PC-3 (cell line): ENCODE measurements around the gene SAMD8. TPM values are rescaled to one million over a fixed set of nuclear protein-coding genes. Genes with fewer than 3 reads are reported as not detected.
A peak's percentile ranks its signal among the peaks of the same experiment; 100 is the strongest.

Source experiments
- ATAC-seq: fragments of 200-7000 bp; cut with Tn5 transposase; 2 replicates; pipeline ENCODE4 v1.9.1; 2020; ENCODE audit warnings: mild to moderate bottlenecking, moderate library complexity
- BruUV-seq: library from RNA; stranded (reverse); fragments of 400-500 nt; replicated peaks from 2 replicates; lab custom pipeline; 2021; lab: Mats Ljungman, UMichigan
- CTCF ChIA-PET: fragments of 300-600 bp; sonication (Branson Sonifier 250); formaldehyde crosslinking; loops from one replicate; lab custom pipeline; 2022; ENCODE audit warnings: antibody characterized with exemption; lab: Charles Lee
- POLR2A ChIA-PET: fragments of 300-600 bp; sonication (Branson Sonifier 250); formaldehyde crosslinking; loops from one replicate; lab custom pipeline; 2022; ENCODE audit warnings: antibody characterized with exemption; ENCODE audit not compliant: unreplicated experiment; lab: Charles Lee
- DNase-seq: peaks from one replicate; pipeline ENCODE4 v3.0.0-alpha.2; 2015
- H2AFZ ChIP-seq: fragments of 300-600 bp; sonication (generic); 2 replicates; pipeline ENCODE4 v1.6.0; 2016; ENCODE audit warnings: antibody characterized with exemption, low read length
- H3F3A ChIP-seq: fragments of 300-600 bp; sonication (generic); one replicate; pipeline ENCODE4 v1.6.0; 2017; ENCODE audit warnings: antibody characterized with exemption, low read length, control low read depth, mild to moderate bottlenecking; ENCODE audit not compliant: unreplicated experiment
- H3K27ac ChIP-seq: fragments of 300-600 bp; sonication (generic); 2 replicates; pipeline ENCODE4 v1.5.1; 2016; ENCODE audit warnings: mild to moderate bottlenecking, low read length
- H3K27me3 ChIP-seq: fragments of 300-600 bp; sonication (generic); 2 replicates; pipeline ENCODE4 v1.6.1; 2016; ENCODE audit warnings: low read length, mixed read lengths
- H3K36me3 ChIP-seq: fragments of 300-600 bp; sonication (generic); 2 replicates; pipeline ENCODE4 v1.6.1; 2016; ENCODE audit warnings: low read depth, mixed run types, low read length, mixed read lengths
- H3K4me1 ChIP-seq: fragments of 300-600 bp; sonication (generic); 2 replicates; pipeline ENCODE4 v1.5.1; 2016; ENCODE audit warnings: low read length; ENCODE audit not compliant: insufficient read depth
- H3K4me2 ChIP-seq: fragments of 300-600 bp; sonication (generic); 2 replicates; pipeline ENCODE4 v1.6.0; 2016; ENCODE audit warnings: low read length
- H3K4me3 ChIP-seq: fragments of 300-600 bp; sonication (generic); 2 replicates; pipeline ENCODE4 v1.5.1; 2016; ENCODE audit warnings: mild to moderate bottlenecking, low read length, mixed read lengths
- H3K79me2 ChIP-seq: fragments of 300-600 bp; sonication (generic); 2 replicates; pipeline ENCODE4 v1.6.1; 2017; ENCODE audit warnings: low read length, mixed read lengths
- H3K9ac ChIP-seq: fragments of 300-600 bp; sonication (generic); 2 replicates; pipeline ENCODE4 v1.6.0; 2016; ENCODE audit warnings: mild to moderate bottlenecking, low read length
- H3K9me2 ChIP-seq: fragments of 300-600 bp; sonication (generic); replicated peaks from 2 replicates; pipeline ENCODE4 v1.6.1; 2016; ENCODE audit warnings: mixed run types, low read length, mixed read lengths
- H3K9me3 ChIP-seq: fragments of 300-600 bp; sonication (generic); 2 replicates; pipeline ENCODE4 v1.6.1; 2016; ENCODE audit warnings: low read length, mixed read lengths
- H4K20me1 ChIP-seq: fragments of 300-600 bp; sonication (generic); 2 replicates; pipeline ENCODE4 v1.6.1; 2016; ENCODE audit warnings: low read length, mixed read lengths
- CTCF ChIP-seq: fragments of 300-600 bp; sonication (generic); conservative IDR thresholded peaks from 2 replicates; pipeline ENCODE4 v1.5.1; 2017; ENCODE audit warnings: antibody characterized with exemption, low read depth, mild to moderate bottlenecking, low read length
- EZH2 ChIP-seq: fragments of 300-600 bp; sonication (generic); IDR thresholded peaks from one replicate; pipeline ENCODE4 v1.6.1; 2017; ENCODE audit warnings: antibody characterized with exemption, mild to moderate bottlenecking, low read length; ENCODE audit not compliant: unreplicated experiment
- EZH2phosphoT487 ChIP-seq: fragments of 300-600 bp; sonication (generic); IDR thresholded peaks from 2 replicates; pipeline ENCODE4 v1.6.1; 2018; ENCODE audit warnings: mild to moderate bottlenecking, antibody characterized with exemption, low read length, borderline replicate concordance
- intact Hi-C: fragments of 100-400 bp; cut with micrococcal nuclease; formaldehyde crosslinking; loops from 2 replicates; pipeline ENCODE4 v1.9.0; 2023
- total RNA-seq: library from RNA; depleted of rRNA; stranded (reverse); fragments of >200 nt; gene quantifications from 2 replicates; pipeline ENCODE4 v1.2.3, GENCODE V29; 2014

The SAMD8 gene
- total RNA-seq, 1 experiment from 2014 or later, result 47.4 TPM

DNA sequence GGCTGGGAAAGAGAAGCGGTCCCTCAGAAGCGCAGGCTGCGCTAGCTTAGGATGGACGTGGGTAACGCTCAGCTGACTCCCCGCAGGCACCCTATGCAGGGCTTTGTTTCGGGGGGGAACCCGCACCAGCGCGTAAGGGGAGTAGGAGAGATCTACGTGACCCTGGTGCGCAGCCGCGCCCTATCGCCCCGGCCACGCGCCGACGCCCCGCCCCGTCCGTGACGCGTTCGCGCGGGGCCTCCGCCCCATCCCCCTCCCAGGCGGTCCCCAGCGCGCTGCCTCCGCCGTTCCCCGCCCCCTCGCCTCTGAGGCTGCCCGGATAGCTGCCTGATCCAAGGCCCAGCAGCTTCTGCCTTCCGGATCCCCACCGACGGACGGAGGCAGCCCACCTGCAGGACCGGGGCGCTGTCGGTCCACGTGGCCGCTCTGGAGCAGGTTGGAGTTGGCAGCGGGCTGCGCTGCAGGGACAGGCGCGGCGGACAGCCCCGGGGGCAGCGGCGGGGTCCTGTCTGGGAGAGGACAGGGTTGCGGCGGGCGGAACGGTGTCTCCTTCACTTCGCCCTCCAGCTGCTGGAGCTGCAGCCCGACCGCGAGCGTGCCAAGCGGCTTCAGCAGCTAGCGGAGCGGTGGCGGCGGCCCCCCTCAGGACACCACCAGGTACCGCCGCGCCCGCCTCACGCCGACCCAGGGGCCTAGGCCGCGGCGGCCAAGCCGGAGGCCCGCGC lies 99.0 kb downstream of the SAMD8 start, which contains the start of gene VDAC2:
Gene VDAC2, plus strand, starts transcription at position 515 of the 725 bp plus-strand sequence. CDS start 363 bp downstream, outside the sequence.
- ChIA-PET POLR2A (interaction anchor here (0.5 to 2.2 kb wide), 9 partner anchors 11 to 917 kb away, joined by 3 to 34 read pairs (median 9); partner anchors contain the start of gene COMTD1), CTCF (interaction anchor here (0.5 to 3.3 kb wide), 6 partner anchors 19 to 148 kb away, joined by 3 to 65 read pairs (median 8); partner anchors contain the start of gene COMTD1)
- Histone ChIP-seq H3K9ac (peak within 1 kb of the TSS; percentile 89), H3K79me2 (peaks cover 49% of the 10 kb centered on the region), H3K27me3 (no peaks in the 10 kb centered on the region), H2AFZ (peak within 1 kb of the TSS; percentile 85), H3K9me2 (no peaks in the 10 kb centered on the region), H3F3A (no peaks in the 10 kb centered on the region), H3K9me3 (no peaks in the 10 kb centered on the region), H3K36me3 (peaks cover 38% of the 10 kb centered on the region), H3K4me3 (peak within 1 kb of the TSS; percentile 72), H4K20me1 (peaks cover 37% of the 10 kb centered on the region), H3K4me1 (peaks cover 45% of the 10 kb centered on the region), H3K4me2 (peak within 1 kb of the TSS; percentile 87), H3K27ac (peak within 1 kb of the TSS; percentile 85)
- peak; percentile 88 for ATAC-seq
- BruUV-seq, result no TSS peak
- intact Hi-C loops, result loop anchor here (1.0 kb wide), 5 partner anchors 15 to 99 kb away; partner anchors contain the start of gene SAMD8
- TF ChIP-seq EZH2phosphoT487 (no peak), EZH2 (no peak), CTCF (no peak)
- peak; percentile 99 for DNase-seq

GRCh38 chr10:75211007-75211691 lies 99.7 kb downstream of the SAMD8 start:
- ATAC-seq (peak; percentile 27), DNase-seq (peak; percentile 73)
- intact Hi-C loops, result loop anchor here (1.0 kb wide), 1 partner anchor 19 kb away; no protein-coding TSS in a partner anchor
- Histone ChIP-seq H3K9me3 (no peaks in the 10 kb centered on the region), H3K36me3 (peaks cover 45% of the 10 kb centered on the region), H3K4me1 (peaks cover 45% of the 10 kb centered on the region), H3K27me3 (no peaks in the 10 kb centered on the region), H2AFZ (peak overlapping the region; percentile 85), H3K9me2 (no peaks in the 10 kb centered on the region), H3K79me2 (peaks cover 56% of the 10 kb centered on the region), H3K9ac (peak overlapping the region; percentile 89), H4K20me1 (peaks cover 44% of the 10 kb centered on the region), H3F3A (no peaks in the 10 kb centered on the region), H3K27ac (peak overlapping the region; percentile 85), H3K4me3 (peak overlapping the region; percentile 72), H3K4me2 (peak overlapping the region; percentile 87)
- ChIA-PET POLR2A (interaction anchor here (0.6 to 2.2 kb wide), 10 partner anchors 14 to 1319 kb away, joined by 3 to 34 read pairs (median 8); no protein-coding TSS in a partner anchor), CTCF (interaction anchor here (0.6 to 3.3 kb wide), 5 partner anchors 16 to 76 kb away, joined by 3 to 65 read pairs (median 13); partner anchors contain the start of gene COMTD1)
- TSS peak; percentile 13 for BruUV-seq
- TF ChIP-seq EZH2 (no peak), EZH2phosphoT487 (no peak)

DNA sequence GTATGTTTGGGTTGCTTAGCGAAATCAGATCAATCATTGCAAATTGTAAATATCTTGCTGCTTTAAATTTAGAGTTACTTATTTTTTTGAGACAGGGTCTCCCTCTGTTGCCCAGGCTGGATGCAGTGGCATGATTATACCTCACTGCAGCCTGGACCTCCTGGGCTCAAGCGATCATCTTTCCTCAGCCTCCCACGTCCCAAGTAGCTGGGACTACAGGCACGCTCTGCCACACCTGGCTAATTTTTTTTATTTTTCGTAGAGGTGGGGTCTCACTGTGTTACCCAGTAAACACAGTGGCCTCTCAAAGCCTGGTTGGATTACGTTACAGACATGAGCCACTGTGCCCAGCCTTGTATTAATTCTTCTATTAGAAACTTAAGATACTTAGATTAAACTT lies 100.9 kb downstream of the SAMD8 start:
- ChIA-PET POLR2A (no interaction called here), CTCF (interaction anchor here (0.6 to 3.3 kb wide), 3 partner anchors 13 to 25 kb away, joined by 3 to 65 read pairs (median 21); partner anchors contain the start of gene COMTD1)
- peaks cover 57% of the 10 kb centered on the region for H3K36me3 ChIP-seq
- BruUV-seq, result no TSS peak
- H3K9ac ChIP-seq, result peak overlapping the region; percentile 89; the same call in 1 of the 2 replicates
- peaks cover 68% of the 10 kb centered on the region for H3K79me2 ChIP-seq
- TF ChIP-seq CTCF (no peak), EZH2phosphoT487 (no peak)
- no peaks in the 10 kb centered on the region for H3K9me2 ChIP-seq
- H3F3A ChIP-seq, result no peaks in the 10 kb centered on the region
- no peak overlapping the region for H3K27ac ChIP-seq
- peaks cover 45% of the 10 kb centered on the region for H3K4me1 ChIP-seq
- H2AFZ ChIP-seq, result no peak overlapping the region
- peak overlapping the region; percentile 87 for H3K4me2 ChIP-seq
- peaks cover 56% of the 10 kb centered on the region for H4K20me1 ChIP-seq
- no peak for ATAC-seq
- intact Hi-C loops, result no loop called here
- H3K4me3 ChIP-seq, result peak overlapping the region; percentile 72
- DNase-seq, result no peak
- no peaks in the 10 kb centered on the region for H3K9me3 ChIP-seq
- H3K27me3 ChIP-seq, result no peaks in the 10 kb centered on the region
